Suprapubic skin (tissue), 4 donors: Measurements from ENCODE around the gene TLE6. TPM values are rescaled to one million over a fixed set of nuclear protein-coding genes. Genes with fewer than 3 reads are reported as not detected.
"Not testable (repeated sequence)": the region's sequence is repeated elsewhere in the genome, so short reads cannot be mapped to it uniquely, and the experiment has no call there.

Experiments
- DNase-seq, 2 donors: peaks; one replicate each; pipeline ENCODE4 v3.0.0-alpha.2; 2019; ENCODE audit warnings: low spot score in 2 of 2
- H3K27ac ChIP-seq: fragments of 200-600 bp; sonication (generic); one replicate; pipeline ENCODE4 v1.5.1; 2019
- H3K27me3 ChIP-seq: fragments of 200-600 bp; sonication (generic); one replicate; pipeline ENCODE4 v1.5.1; 2019
- H3K36me3 ChIP-seq: fragments of 200-600 bp; sonication (generic); one replicate; pipeline ENCODE4 v1.5.1; 2019
- H3K4me1 ChIP-seq: fragments of 200-600 bp; sonication (generic); one replicate; pipeline ENCODE4 v1.5.1; 2019
- H3K4me3 ChIP-seq: fragments of 200-600 bp; sonication (generic); one replicate; pipeline ENCODE4 v1.5.1; 2019; ENCODE audit warnings: mild to moderate bottlenecking
- H3K9me3 ChIP-seq: fragments of 200-600 bp; sonication (generic); one replicate; pipeline ENCODE4 v1.5.1; 2019
- EP300 ChIP-seq: sonication (generic); formaldehyde crosslinking; IDR thresholded peaks from one replicate; pipeline ENCODE4 v1.6.1; 2017; ENCODE audit warnings: antibody characterized with exemption
- POLR2A ChIP-seq, 2 donors: fragments of 450-650 bp; IDR thresholded peaks; one replicate each; pipeline ENCODE4 v1.6.1; 2017; ENCODE audit warnings: antibody characterized with exemption in 2 of 2, mild to moderate bottlenecking in 2 of 2, moderate library complexity in 2 of 2
- POLR2AphosphoS5 ChIP-seq, 3 donors: sonication (generic); formaldehyde crosslinking; IDR thresholded peaks; one replicate each; pipeline ENCODE4 v1.6.1; 2017; ENCODE audit warnings: antibody characterized with exemption in 3 of 3
- WGBS: methylation state at CpG from one replicate; pipeline ENCODE4 v1.1.5; 2018; 5-methylcytosine and 5-hydroxymethylcytosine counted together
- total RNA-seq, 4 donors: library from RNA; depleted of rRNA; stranded (reverse); fragments of >200 nt; gene quantifications; one replicate each; pipeline ENCODE4 v1.1.0, GENCODE V29; 2016
- TF ChIP-seq, protein P1 (sequence below), 2 donors: fragments of 200-600 bp in 1 of 2; fragments of 450-650 bp in 1 of 2; sonication (generic) in 1 of 2; IDR thresholded peaks; one replicate each; pipeline ENCODE4 v1.5.1; 2016 to 2019; ENCODE audit warnings: antibody characterized with exemption in 2 of 2, mild to moderate bottlenecking in 1 of 2, moderate library complexity in 1 of 2

Gene TLE6
- total RNA-seq, 4 donors from 2014 or later = 0.23 to 1.4 (median 1.3) TPM; not detected in 1

DNA sequence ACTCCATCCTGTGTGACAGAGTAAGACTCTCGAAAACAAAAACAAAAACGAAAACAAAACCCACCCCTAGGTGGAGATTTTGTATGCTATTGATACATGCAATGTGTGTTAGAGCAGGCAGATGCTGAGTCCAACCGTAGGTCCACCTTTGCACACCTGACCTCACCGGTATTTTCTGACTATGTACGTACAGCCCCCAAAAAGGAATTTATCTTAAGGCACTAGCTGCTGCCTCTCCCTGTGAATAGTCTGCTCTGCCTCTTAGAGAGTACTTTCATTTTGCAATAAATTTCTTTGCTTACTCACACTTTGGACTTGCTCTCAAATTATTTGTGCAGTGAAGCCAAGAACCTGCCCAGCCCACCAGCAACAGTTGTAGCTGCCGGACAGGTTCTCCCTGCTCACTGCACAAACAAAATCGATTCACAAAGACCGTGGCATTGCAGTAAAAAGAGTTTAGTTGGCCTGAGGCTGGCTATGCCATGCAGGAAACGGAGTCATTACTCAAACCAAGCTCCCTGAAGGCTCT is 24.3 kb upstream of the TLE6 start:
- DNase-seq = no peak
- WGBS = 47% methylated on average over 9 of the region's 9 CpGs

DNA sequence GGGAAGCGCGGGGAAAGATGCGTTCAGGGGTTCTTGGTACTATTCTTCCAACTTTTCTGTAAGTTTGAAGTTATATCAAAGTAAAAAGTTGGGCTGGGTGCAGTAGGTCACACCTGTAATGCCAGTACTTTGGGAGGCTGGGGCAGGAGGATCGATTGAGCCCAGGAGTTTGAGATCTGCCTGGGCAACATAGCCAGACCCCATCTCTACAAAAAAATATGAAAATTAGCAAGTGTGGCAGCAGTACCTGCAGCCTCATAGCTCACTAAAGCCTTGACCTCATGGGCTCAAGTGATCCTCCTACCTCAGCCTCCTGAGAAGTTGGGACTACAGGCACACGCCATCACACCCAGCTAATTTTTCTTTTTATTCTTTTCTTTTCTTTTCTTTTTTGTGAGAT is 20.2 kb upstream of the TLE6 start:
- H3K27me3 ChIP-seq = no peaks in the 10 kb centered on the region
- no peak overlapping the region for H3K4me3 ChIP-seq
- DNase-seq = no peak
- H3K9me3 ChIP-seq = no peaks in the 10 kb centered on the region
- TF ChIP-seq, protein P1, sequence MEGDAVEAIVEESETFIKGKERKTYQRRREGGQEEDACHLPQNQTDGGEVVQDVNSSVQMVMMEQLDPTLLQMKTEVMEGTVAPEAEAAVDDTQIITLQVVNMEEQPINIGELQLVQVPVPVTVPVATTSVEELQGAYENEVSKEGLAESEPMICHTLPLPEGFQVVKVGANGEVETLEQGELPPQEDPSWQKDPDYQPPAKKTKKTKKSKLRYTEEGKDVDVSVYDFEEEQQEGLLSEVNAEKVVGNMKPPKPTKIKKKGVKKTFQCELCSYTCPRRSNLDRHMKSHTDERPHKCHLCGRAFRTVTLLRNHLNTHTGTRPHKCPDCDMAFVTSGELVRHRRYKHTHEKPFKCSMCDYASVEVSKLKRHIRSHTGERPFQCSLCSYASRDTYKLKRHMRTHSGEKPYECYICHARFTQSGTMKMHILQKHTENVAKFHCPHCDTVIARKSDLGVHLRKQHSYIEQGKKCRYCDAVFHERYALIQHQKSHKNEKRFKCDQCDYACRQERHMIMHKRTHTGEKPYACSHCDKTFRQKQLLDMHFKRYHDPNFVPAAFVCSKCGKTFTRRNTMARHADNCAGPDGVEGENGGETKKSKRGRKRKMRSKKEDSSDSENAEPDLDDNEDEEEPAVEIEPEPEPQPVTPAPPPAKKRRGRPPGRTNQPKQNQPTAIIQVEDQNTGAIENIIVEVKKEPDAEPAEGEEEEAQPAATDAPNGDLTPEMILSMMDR (IDR thresholded peaks at IDR 0.05) = no peak
- TF ChIP-seq POLR2A (IDR thresholded peaks at IDR 0.05) = no peak
- TF ChIP-seq EP300 = no peak
- no peak for TF ChIP-seq POLR2AphosphoS5 (IDR thresholded peaks at IDR 0.05)
- 97% methylated on average over 5 of the region's 5 CpGs for WGBS
- no peak overlapping the region for H3K27ac ChIP-seq
- no peaks in the 10 kb centered on the region for H3K36me3 ChIP-seq
- H3K4me1 ChIP-seq = peaks cover 21% of the 10 kb centered on the region

More for the DNA sequence above, 24.3 kb upstream of the TLE6 start:
- Histone ChIP-seq H3K4me3 (peak overlapping the region; percentile 41), H3K36me3 (no peaks in the 10 kb centered on the region), H3K9me3 (no peaks in the 10 kb centered on the region), H3K27ac (peak overlapping the region; percentile 84), H3K4me1 (peaks cover 47% of the 10 kb centered on the region), H3K27me3 (no peaks in the 10 kb centered on the region)
- TF ChIP-seq POLR2A (IDR thresholded peaks at IDR 0.05) (no peak), EP300 (no peak), POLR2AphosphoS5 (IDR thresholded peaks at IDR 0.05) (peak in 2 of 3 donors; percentile 58 to 74)
- TF ChIP-seq, protein P1 (IDR thresholded peaks at IDR 0.05) = no peak

DNA sequence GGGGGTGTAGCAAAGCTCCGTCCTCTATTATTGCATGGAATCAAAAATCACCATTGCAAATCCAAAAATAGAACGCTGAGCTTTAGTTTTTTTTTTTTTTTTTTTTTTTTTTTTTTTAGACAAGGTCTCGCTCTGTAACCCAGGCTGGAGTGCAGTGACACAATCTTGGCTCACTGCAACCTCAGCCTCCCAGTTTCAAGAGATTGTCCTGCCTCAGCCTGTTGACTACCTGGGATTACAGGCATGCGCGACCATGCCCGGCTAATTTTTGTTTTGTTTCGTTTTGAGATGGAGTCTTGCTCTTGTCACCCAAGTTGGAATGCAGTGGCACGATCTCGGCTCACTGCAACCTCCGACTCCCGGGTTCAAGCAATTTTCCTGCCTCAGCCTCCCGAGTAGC is 17.2 kb upstream of the TLE6 start:
- TF ChIP-seq POLR2AphosphoS5 (IDR thresholded peaks at IDR 0.05) (no peak), EP300 (no peak), POLR2A (IDR thresholded peaks at IDR 0.05) (no peak)
- TF ChIP-seq, protein P1 (IDR thresholded peaks at IDR 0.05) = no peak
- WGBS = 61% methylated on average over 12 of the region's 12 CpGs
- Histone ChIP-seq H3K36me3 (no peaks in the 10 kb centered on the region), H3K27ac (no peak overlapping the region), H3K27me3 (no peaks in the 10 kb centered on the region), H3K4me3 (no peak overlapping the region), H3K4me1 (peaks cover 6% of the 10 kb centered on the region), H3K9me3 (no peaks in the 10 kb centered on the region)
- DNase-seq = no peak

DNA sequence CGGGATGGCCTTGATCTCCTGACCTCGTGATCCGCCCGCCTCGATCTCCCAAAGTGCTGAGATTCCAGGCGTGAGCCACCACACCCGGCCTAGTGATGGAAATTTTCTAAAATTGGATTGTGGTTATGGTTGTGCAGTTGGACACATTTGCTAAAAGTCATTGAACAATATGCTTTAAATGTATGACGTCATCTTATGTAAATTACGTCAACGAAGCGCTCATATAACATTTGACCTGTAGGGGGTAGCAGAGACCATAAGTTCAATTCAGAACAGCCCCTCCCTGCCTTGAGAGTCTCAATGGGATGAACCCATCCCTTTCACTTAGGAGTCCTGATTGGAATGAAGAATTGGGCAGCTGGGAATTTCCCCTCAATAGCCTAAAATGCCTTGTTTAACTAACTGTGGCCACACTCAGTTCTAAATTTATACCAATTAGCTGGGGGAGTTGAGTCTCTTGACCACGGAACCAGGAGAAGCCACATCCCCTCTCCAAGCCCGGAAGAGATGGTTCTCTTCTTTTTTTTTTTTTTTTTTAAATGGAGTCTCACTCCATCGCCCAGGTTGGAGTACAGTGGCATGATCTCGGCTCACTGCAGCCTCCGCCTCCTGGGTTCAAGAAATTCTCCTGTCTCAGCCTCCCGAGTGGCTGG is 15.2 kb upstream of the TLE6 start:
- Histone ChIP-seq H3K4me3 (peak overlapping the region; percentile 14), H3K36me3 (no peaks in the 10 kb centered on the region), H3K27ac (no peak overlapping the region), H3K4me1 (peaks cover 6% of the 10 kb centered on the region), H3K27me3 (no peaks in the 10 kb centered on the region), H3K9me3 (no peaks in the 10 kb centered on the region)
- 32% methylated on average over 17 of the region's 17 CpGs for WGBS
- no peak for DNase-seq
- TF ChIP-seq, protein P1 (IDR thresholded peaks at IDR 0.05) = peak; percentile 68 to 93
- TF ChIP-seq POLR2A (IDR thresholded peaks at IDR 0.05) (no peak), POLR2AphosphoS5 (IDR thresholded peaks at IDR 0.05) (peak in 1 of 3 donors; percentile 76), EP300 (no peak)

DNA sequence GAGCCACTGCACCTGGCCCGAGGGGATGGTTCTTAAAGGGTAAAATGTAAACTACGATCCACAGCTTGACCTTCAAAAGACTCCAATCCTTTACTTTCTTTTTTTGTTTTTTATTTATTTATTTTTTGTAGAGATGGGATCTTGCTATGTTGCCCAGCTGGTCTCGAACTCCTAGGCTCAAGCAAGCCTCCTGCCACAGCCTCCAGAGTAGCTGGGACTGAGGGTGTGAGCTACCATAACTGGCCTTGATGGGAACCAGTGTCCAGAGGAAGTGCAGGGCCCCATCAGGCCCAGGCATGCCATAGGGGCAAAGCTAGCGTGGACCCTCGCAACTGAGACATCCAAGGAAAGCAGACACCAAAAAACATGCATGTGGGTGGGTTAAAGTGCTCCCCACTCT is 14.2 kb upstream of the TLE6 start:
- peaks cover 7% of the 10 kb centered on the region for H3K4me1 ChIP-seq
- TF ChIP-seq, protein P1 (IDR thresholded peaks at IDR 0.05) = no peak
- TF ChIP-seq POLR2AphosphoS5 (IDR thresholded peaks at IDR 0.05) (no peak), POLR2A (IDR thresholded peaks at IDR 0.05) (no peak), EP300 (no peak)
- no peak overlapping the region for H3K27ac ChIP-seq
- 95% methylated on average over 5 of the region's 5 CpGs for WGBS
- DNase-seq = no peak
- no peaks in the 10 kb centered on the region for H3K36me3 ChIP-seq
- no peaks in the 10 kb centered on the region for H3K27me3 ChIP-seq
- no peak overlapping the region for H3K4me3 ChIP-seq
- H3K9me3 ChIP-seq = no peaks in the 10 kb centered on the region

DNA sequence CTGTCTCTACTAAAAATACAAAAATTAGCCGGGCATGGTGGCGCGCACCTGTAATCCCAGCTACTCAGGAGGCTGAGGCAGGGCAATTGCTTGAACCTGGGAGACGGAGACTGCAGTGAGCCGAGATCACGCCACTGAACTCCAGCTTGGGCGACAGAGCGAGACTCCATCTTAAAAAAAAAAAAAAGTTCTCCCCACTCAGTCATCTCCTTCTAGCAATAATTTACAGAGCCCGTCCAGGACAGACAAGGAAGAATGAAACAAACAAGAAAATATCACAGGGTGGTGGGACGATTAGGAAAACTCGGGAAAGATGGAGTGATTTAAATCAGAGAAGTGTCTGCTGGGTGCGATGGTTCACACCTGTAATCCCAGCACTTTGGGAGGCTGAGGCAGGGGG is 13.7 kb upstream of the TLE6 start:
- not testable (repeated sequence) for H3K36me3 ChIP-seq, DNase-seq, H3K27ac ChIP-seq, H3K27me3 ChIP-seq, H3K4me3 ChIP-seq, H3K9me3 ChIP-seq
- WGBS = 88% methylated on average over 12 of the region's 12 CpGs
- H3K4me1 ChIP-seq = peaks cover 12% of the 10 kb centered on the region
